Stimulated activated naive B cell treated with anti-CD40 and anti-IgM and Interleukin-4, amounts not matched to agents 10 μg/mL and 1 μg/mL and 100 μg/mL, for 72 hours (primary cell): ENCODE measurements around the gene BGLAP.
A peak's percentile ranks its signal among the peaks of the same experiment; 100 is the strongest.

Source experiments
- ATAC-seq, 2 donors: fragments of 150-1000 bp; cut with Tn5 transposase; replicated peaks; 2 replicates each; pipeline ENCODE4 v1.10.0; 2021; ENCODE audit warnings: moderate library complexity in 1 of 2
- DNase-seq: peaks from one replicate; pipeline ENCODE4 v3.0.0; 2021
- H3K27ac Mint-ChIP-seq: one replicate; pipeline ENCODE4 v1.8.0; 2022; ENCODE audit warnings: mild to moderate bottlenecking, mixed read lengths
- H3K27me3 Mint-ChIP-seq, 2 donors: one replicate each; pipeline ENCODE4 v1.8.0; 2022; ENCODE audit warnings: mixed read lengths in 2 of 2
- H3K36me3 Mint-ChIP-seq, 2 donors: one replicate each; pipeline ENCODE4 v1.8.0; 2022; ENCODE audit warnings: mixed read lengths in 2 of 2, mild to moderate bottlenecking in 1 of 2
- H3K4me1 Mint-ChIP-seq, 2 donors: one replicate each; pipeline ENCODE4 v1.8.0; 2022; ENCODE audit warnings: mixed read lengths in 2 of 2, mild to moderate bottlenecking in 1 of 2
- H3K4me3 Mint-ChIP-seq, 2 donors: one replicate each; pipeline ENCODE4 v1.8.0; 2022; ENCODE audit warnings: mild to moderate bottlenecking in 2 of 2, mixed read lengths in 2 of 2, moderate library complexity in 1 of 2
- H3K9me3 Mint-ChIP-seq, 2 donors: one replicate each; pipeline ENCODE4 v1.8.0; 2022; ENCODE audit warnings: mixed read lengths in 2 of 2, mild to moderate bottlenecking in 1 of 2

The BGLAP gene

GRCh38 chr1:156253634-156254033 is 11.7 kb downstream of the BGLAP start:
- no peak overlapping the region for H3K27ac Mint-ChIP-seq

GRCh38 chr1:156257711-156258110 is 15.7 kb downstream of the BGLAP start:
- Mint-ChIP-seq H3K9me3 (no peaks in the 10 kb centered on the region), H3K36me3 (peaks cover 47 to 58% of the 10 kb centered on the region in 2 donors), H3K4me3 (no peak overlapping the region), H3K27ac (peak overlapping the region; percentile 53), H3K27me3 (no peaks in the 10 kb centered on the region), H3K4me1 (peaks cover 0 to 2% of the 10 kb centered on the region in 2 donors)
- DNase-seq (no peak), ATAC-seq (no peak)

More at GRCh38 chr1:156253634-156254033, 11.7 kb downstream of the BGLAP start:
- DNase-seq (no peak), ATAC-seq (no peak)
- peaks cover 0 to 2% of the 10 kb centered on the region in 2 donors for H3K4me1 Mint-ChIP-seq
- H3K27me3 Mint-ChIP-seq, result no peaks in the 10 kb centered on the region
- no peaks in the 10 kb centered on the region for H3K9me3 Mint-ChIP-seq
- peaks cover 34 to 55% of the 10 kb centered on the region in 2 donors for H3K36me3 Mint-ChIP-seq
- no peak overlapping the region for H3K4me3 Mint-ChIP-seq

- Mint-ChIP-seq H3K4me1 (no peaks in the 10 kb centered on the region), H3K9me3 (no peaks in the 10 kb centered on the region), H3K27me3 (no peaks in the 10 kb centered on the region), H3K27ac (no peak overlapping the region), H3K36me3 (peaks cover 53 to 61% of the 10 kb centered on the region in 2 donors), H3K4me3 (no peak overlapping the region)
- DNase-seq, result no peak
- ATAC-seq, result no peak
These were observed 16.9 kb downstream of the BGLAP start for GRCh38 chr1:156258859-156259258.

GRCh38 chr1:156259805-156260204 is 17.8 kb downstream of the BGLAP start:
- peaks cover 58 to 63% of the 10 kb centered on the region in 2 donors for H3K36me3 Mint-ChIP-seq
- H3K27ac Mint-ChIP-seq, result peak overlapping the region; percentile 62
- H3K4me1 Mint-ChIP-seq, result no peaks in the 10 kb centered on the region
- H3K9me3 Mint-ChIP-seq, result no peaks in the 10 kb centered on the region
- H3K27me3 Mint-ChIP-seq, result no peaks in the 10 kb centered on the region
- H3K4me3 Mint-ChIP-seq, result no peak overlapping the region
- ATAC-seq, result no peak
- DNase-seq, result no peak

- Mint-ChIP-seq H3K4me3 (no peak overlapping the region), H3K27me3 (no peaks in the 10 kb centered on the region), H3K36me3 (peaks cover 63 to 70% of the 10 kb centered on the region in 2 donors), H3K27ac (peak overlapping the region; percentile 27), H3K9me3 (no peaks in the 10 kb centered on the region), H3K4me1 (peaks cover 4 to 5% of the 10 kb centered on the region in 2 donors)
- ATAC-seq, result no peak
- DNase-seq, result no peak
These were observed 18.9 kb downstream of the BGLAP start for GRCh38 chr1:156260896-156261295.

GRCh38 chr1:156262461-156263287 is 20.7 kb downstream of the BGLAP start:
- Mint-ChIP-seq H3K27ac (no peak overlapping the region), H3K4me3 (no peak overlapping the region), H3K4me1 (peaks cover 5 to 8% of the 10 kb centered on the region in 2 donors), H3K27me3 (no peaks in the 10 kb centered on the region), H3K9me3 (no peaks in the 10 kb centered on the region), H3K36me3 (peaks cover 68 to 74% of the 10 kb centered on the region in 2 donors)
- DNase-seq, result no peak
- ATAC-seq, result no peak

- Mint-ChIP-seq H3K27ac (no peak overlapping the region), H3K27me3 (no peaks in the 10 kb centered on the region), H3K4me3 (no peak overlapping the region), H3K9me3 (no peaks in the 10 kb centered on the region), H3K4me1 (peaks cover 5 to 8% of the 10 kb centered on the region in 2 donors), H3K36me3 (peaks cover 63 to 70% of the 10 kb centered on the region in 2 donors)
- ATAC-seq (no peak), DNase-seq (no peak)
These were observed 21.3 kb downstream of the BGLAP start for GRCh38 chr1:156263288-156263655.

GRCh38 chr1:156266051-156266450 is 24.1 kb downstream of the BGLAP start:
- Mint-ChIP-seq H3K9me3 (no peaks in the 10 kb centered on the region), H3K4me1 (peaks cover 5 to 8% of the 10 kb centered on the region in 2 donors), H3K4me3 (no peak overlapping the region), H3K27ac (no peak overlapping the region), H3K27me3 (no peaks in the 10 kb centered on the region), H3K36me3 (peaks cover 56 to 65% of the 10 kb centered on the region in 2 donors)
- ATAC-seq, result no peak
- no peak for DNase-seq

GRCh38 chr1:156268336-156268735 is 26.4 kb downstream of the BGLAP start:
- no peak for ATAC-seq

GRCh38 chr1:156270314-156270713 is 28.3 kb downstream of the BGLAP start:
- no peak for ATAC-seq
- Mint-ChIP-seq H3K27me3 (no peaks in the 10 kb centered on the region), H3K36me3 (peaks cover 58 to 60% of the 10 kb centered on the region in 2 donors), H3K4me1 (peaks cover 3 to 7% of the 10 kb centered on the region in 2 donors), H3K9me3 (no peaks in the 10 kb centered on the region), H3K27ac (no peak overlapping the region), H3K4me3 (no peak overlapping the region)
- no peak for DNase-seq

More at GRCh38 chr1:156268336-156268735, 26.4 kb downstream of the BGLAP start:
- Mint-ChIP-seq H3K27me3 (no peaks in the 10 kb centered on the region), H3K9me3 (no peaks in the 10 kb centered on the region), H3K4me1 (peaks cover 5 to 8% of the 10 kb centered on the region in 2 donors), H3K27ac (no peak overlapping the region), H3K4me3 (no peak overlapping the region), H3K36me3 (peaks cover 54 to 60% of the 10 kb centered on the region in 2 donors)
- DNase-seq, result no peak

- no peak for DNase-seq
- H3K27ac Mint-ChIP-seq, result no peak overlapping the region
- H3K4me1 Mint-ChIP-seq, result peaks cover 10 to 19% of the 10 kb centered on the region in 2 donors
- H3K27me3 Mint-ChIP-seq, result no peaks in the 10 kb centered on the region
- H3K4me3 Mint-ChIP-seq, result no peak overlapping the region
- H3K9me3 Mint-ChIP-seq, result no peaks in the 10 kb centered on the region
- peaks cover 44 to 59% of the 10 kb centered on the region in 2 donors for H3K36me3 Mint-ChIP-seq
- no peak for ATAC-seq
These were observed 34.5 kb downstream of the BGLAP start for GRCh38 chr1:156276532-156276931.

GRCh38 chr1:156276966-156277381 is 35.0 kb downstream of the BGLAP start:
- H3K4me1 Mint-ChIP-seq, result peaks cover 11 to 22% of the 10 kb centered on the region in 2 donors
- no peaks in the 10 kb centered on the region for H3K9me3 Mint-ChIP-seq
- ATAC-seq (no peak), DNase-seq (no peak)
- peaks cover 42 to 60% of the 10 kb centered on the region in 2 donors for H3K36me3 Mint-ChIP-seq
- H3K27ac Mint-ChIP-seq, result no peak overlapping the region
- no peak overlapping the region for H3K4me3 Mint-ChIP-seq
- H3K27me3 Mint-ChIP-seq, result no peaks in the 10 kb centered on the region

- ATAC-seq, result no peak
- peaks cover 25 to 40% of the 10 kb centered on the region in 2 donors for H3K4me1 Mint-ChIP-seq
- H3K9me3 Mint-ChIP-seq, result no peaks in the 10 kb centered on the region
- peaks cover 23 to 53% of the 10 kb centered on the region in 2 donors for H3K36me3 Mint-ChIP-seq
- H3K4me3 Mint-ChIP-seq, result no peak overlapping the region
- no peak for DNase-seq
- no peak overlapping the region for H3K27ac Mint-ChIP-seq
- H3K27me3 Mint-ChIP-seq, result no peaks in the 10 kb centered on the region
These were observed 37.9 kb downstream of the BGLAP start for GRCh38 chr1:156279837-156280236.

GRCh38 chr1:156281281-156281680 is 39.3 kb downstream of the BGLAP start:
- Mint-ChIP-seq H3K4me3 (peak overlapping the region; percentile 88 to 90), H3K36me3 (peaks cover 24 to 56% of the 10 kb centered on the region in 2 donors), H3K4me1 (peaks cover 25 to 40% of the 10 kb centered on the region in 2 donors), H3K9me3 (no peaks in the 10 kb centered on the region), H3K27me3 (no peaks in the 10 kb centered on the region), H3K27ac (peak overlapping the region; percentile 97)
- peak; percentile 47 for DNase-seq
- peak; percentile 58 to 67 for ATAC-seq
